ENCODE measurements around the gene BUB1.
A peak's percentile ranks its signal among the peaks of the same experiment; 100 is the strongest.

Gene BUB1

GRCh38 chr2:110670826-110671225 is 7.0 kb downstream of the BUB1 start:
- H3K27ac ChIP-seq (ENCODE audit: low read length) = no peak overlapping the region
- H3K4me3 ChIP-seq (ENCODE audit: low read depth in 1 of 2, low read length in 2 of 2) = no peak overlapping the region
- no peaks in the 10 kb centered on the region for H3K36me3 ChIP-seq (ENCODE audit: control insufficient read depth in 1 of 2, insufficient read depth in 2 of 2, low read length in 2 of 2)
- no peaks in the 10 kb centered on the region for H3K27me3 ChIP-seq (ENCODE audit: low read depth, low read length)
- peaks cover 0 to 4% of the 10 kb centered on the region in 2 donors for H3K4me1 ChIP-seq (ENCODE audit: control insufficient read depth in 1 of 2, insufficient read depth in 2 of 2, low read length in 2 of 2)
- no peaks in the 10 kb centered on the region for H3K9me3 ChIP-seq (ENCODE audit: control insufficient read depth in 1 of 2, low read length in 2 of 2)

- H3K9me3 ChIP-seq (ENCODE audit: control insufficient read depth in 1 of 2, low read length in 2 of 2) = no peaks in the 10 kb centered on the region
- H3K4me3 ChIP-seq (ENCODE audit: low read depth in 1 of 2, low read length in 2 of 2) = no peak overlapping the region
- no peaks in the 10 kb centered on the region for H3K27me3 ChIP-seq (ENCODE audit: low read depth, low read length)
- peaks cover 0 to 4% of the 10 kb centered on the region in 2 donors for H3K4me1 ChIP-seq (ENCODE audit: control insufficient read depth in 1 of 2, insufficient read depth in 2 of 2, low read length in 2 of 2)
- no peak overlapping the region for H3K27ac ChIP-seq (ENCODE audit: low read length)
- H3K36me3 ChIP-seq (ENCODE audit: control insufficient read depth in 1 of 2, insufficient read depth in 2 of 2, low read length in 2 of 2) = no peaks in the 10 kb centered on the region
Observed at GRCh38 chr2:110669079-110669478, 8.8 kb downstream of the BUB1 start.

- H3K4me1 ChIP-seq (ENCODE audit: control insufficient read depth in 1 of 2, insufficient read depth in 2 of 2, low read length in 2 of 2) = peaks cover 0 to 4% of the 10 kb centered on the region in 2 donors
- H3K4me3 ChIP-seq (ENCODE audit: low read depth in 1 of 2, low read length in 2 of 2) = no peak overlapping the region
- H3K27me3 ChIP-seq (ENCODE audit: low read depth, low read length) = no peaks in the 10 kb centered on the region
- H3K9me3 ChIP-seq (ENCODE audit: control insufficient read depth in 1 of 2, low read length in 2 of 2) = no peaks in the 10 kb centered on the region
- no peaks in the 10 kb centered on the region for H3K36me3 ChIP-seq (ENCODE audit: control insufficient read depth in 1 of 2, insufficient read depth in 2 of 2, low read length in 2 of 2)
- no peak overlapping the region for H3K27ac ChIP-seq (ENCODE audit: low read length)
Observed at GRCh38 chr2:110667071-110667470, 10.8 kb downstream of the BUB1 start.

- H3K9me3 ChIP-seq (ENCODE audit: control insufficient read depth in 1 of 2, low read length in 2 of 2) = no peaks in the 10 kb centered on the region
- no peaks in the 10 kb centered on the region for H3K27me3 ChIP-seq (ENCODE audit: low read depth, low read length)
- H3K27ac ChIP-seq (ENCODE audit: low read length) = no peak overlapping the region
- no peak overlapping the region for H3K4me3 ChIP-seq (ENCODE audit: low read depth in 1 of 2, low read length in 2 of 2)
- H3K36me3 ChIP-seq (ENCODE audit: control insufficient read depth in 1 of 2, insufficient read depth in 2 of 2, low read length in 2 of 2) = no peaks in the 10 kb centered on the region
- peaks cover 0 to 4% of the 10 kb centered on the region in 2 donors for H3K4me1 ChIP-seq (ENCODE audit: control insufficient read depth in 1 of 2, insufficient read depth in 2 of 2, low read length in 2 of 2)
Observed at GRCh38 chr2:110664135-110664534, 13.7 kb downstream of the BUB1 start.

- Histone ChIP-seq H3K27me3 (ENCODE audit: low read depth, low read length) (no peaks in the 10 kb centered on the region), H3K4me1 (ENCODE audit: control insufficient read depth in 1 of 2, insufficient read depth in 2 of 2, low read length in 2 of 2) (peaks cover 0 to 4% of the 10 kb centered on the region in 2 donors), H3K27ac (ENCODE audit: low read length) (no peak overlapping the region), H3K9me3 (ENCODE audit: control insufficient read depth in 1 of 2, low read length in 2 of 2) (no peaks in the 10 kb centered on the region), H3K4me3 (ENCODE audit: low read depth in 1 of 2, low read length in 2 of 2) (no peak overlapping the region), H3K36me3 (ENCODE audit: control insufficient read depth in 1 of 2, insufficient read depth in 2 of 2, low read length in 2 of 2) (no peaks in the 10 kb centered on the region)
Observed at GRCh38 chr2:110662560-110662959, 15.3 kb downstream of the BUB1 start.

- no peaks in the 10 kb centered on the region for H3K4me1 ChIP-seq (ENCODE audit: control insufficient read depth in 1 of 2, insufficient read depth in 2 of 2, low read length in 2 of 2)
- H3K36me3 ChIP-seq (ENCODE audit: control insufficient read depth in 1 of 2, insufficient read depth in 2 of 2, low read length in 2 of 2) = no peaks in the 10 kb centered on the region
- H3K9me3 ChIP-seq (ENCODE audit: control insufficient read depth in 1 of 2, low read length in 2 of 2) = no peaks in the 10 kb centered on the region
- H3K27ac ChIP-seq (ENCODE audit: low read length) = no peak overlapping the region
- H3K27me3 ChIP-seq (ENCODE audit: low read depth, low read length) = no peaks in the 10 kb centered on the region
- no peak overlapping the region for H3K4me3 ChIP-seq (ENCODE audit: low read depth in 1 of 2, low read length in 2 of 2)
Observed at GRCh38 chr2:110660558-110660957, 17.3 kb downstream of the BUB1 start.

- no peak overlapping the region for H3K27ac ChIP-seq (ENCODE audit: low read length)
- no peak overlapping the region for H3K4me3 ChIP-seq (ENCODE audit: low read depth in 1 of 2, low read length in 2 of 2)
- no peaks in the 10 kb centered on the region for H3K27me3 ChIP-seq (ENCODE audit: low read depth, low read length)
- H3K9me3 ChIP-seq (ENCODE audit: control insufficient read depth in 1 of 2, low read length in 2 of 2) = no peaks in the 10 kb centered on the region
- no peaks in the 10 kb centered on the region for H3K36me3 ChIP-seq (ENCODE audit: control insufficient read depth in 1 of 2, insufficient read depth in 2 of 2, low read length in 2 of 2)
- no peaks in the 10 kb centered on the region for H3K4me1 ChIP-seq (ENCODE audit: control insufficient read depth in 1 of 2, insufficient read depth in 2 of 2, low read length in 2 of 2)
Observed at GRCh38 chr2:110659248-110659647, 18.6 kb downstream of the BUB1 start.

GRCh38 chr2:110657724-110658305 is 20.0 kb downstream of the BUB1 start:
- H3K4me3 ChIP-seq (ENCODE audit: low read depth in 1 of 2, low read length in 2 of 2) = no peak overlapping the region
- no peaks in the 10 kb centered on the region for H3K27me3 ChIP-seq (ENCODE audit: low read depth, low read length)
- peak overlapping the region; percentile 17 for H3K27ac ChIP-seq (ENCODE audit: low read length)
- no peaks in the 10 kb centered on the region for H3K9me3 ChIP-seq (ENCODE audit: control insufficient read depth in 1 of 2, low read length in 2 of 2)
- H3K36me3 ChIP-seq (ENCODE audit: control insufficient read depth in 1 of 2, insufficient read depth in 2 of 2, low read length in 2 of 2) = no peaks in the 10 kb centered on the region
- no peaks in the 10 kb centered on the region for H3K4me1 ChIP-seq (ENCODE audit: control insufficient read depth in 1 of 2, insufficient read depth in 2 of 2, low read length in 2 of 2)

GRCh38 chr2:110655701-110656100 is 22.2 kb downstream of the BUB1 start:
- no peak overlapping the region for H3K4me3 ChIP-seq (ENCODE audit: low read depth in 1 of 2, low read length in 2 of 2)
- H3K4me1 ChIP-seq (ENCODE audit: control insufficient read depth in 1 of 2, insufficient read depth in 2 of 2, low read length in 2 of 2) = no peaks in the 10 kb centered on the region
- no peaks in the 10 kb centered on the region for H3K27me3 ChIP-seq (ENCODE audit: low read depth, low read length)
- H3K9me3 ChIP-seq (ENCODE audit: control insufficient read depth in 1 of 2, low read length in 2 of 2) = no peaks in the 10 kb centered on the region
- no peak overlapping the region for H3K27ac ChIP-seq (ENCODE audit: low read length)
- H3K36me3 ChIP-seq (ENCODE audit: control insufficient read depth in 1 of 2, insufficient read depth in 2 of 2, low read length in 2 of 2) = no peaks in the 10 kb centered on the region

GRCh38 chr2:110653861-110654260 is 24.0 kb downstream of the BUB1 start:
- Histone ChIP-seq H3K27me3 (ENCODE audit: low read depth, low read length) (no peaks in the 10 kb centered on the region), H3K4me3 (ENCODE audit: low read depth in 1 of 2, low read length in 2 of 2) (no peak overlapping the region), H3K4me1 (ENCODE audit: control insufficient read depth in 1 of 2, insufficient read depth in 2 of 2, low read length in 2 of 2) (no peaks in the 10 kb centered on the region), H3K36me3 (ENCODE audit: control insufficient read depth in 1 of 2, insufficient read depth in 2 of 2, low read length in 2 of 2) (no peaks in the 10 kb centered on the region), H3K9me3 (ENCODE audit: control insufficient read depth in 1 of 2, low read length in 2 of 2) (no peaks in the 10 kb centered on the region), H3K27ac (ENCODE audit: low read length) (no peak overlapping the region)

GRCh38 chr2:110650346-110650745 is 27.5 kb downstream of the BUB1 start:
- H3K4me1 ChIP-seq (ENCODE audit: control insufficient read depth in 1 of 2, insufficient read depth in 2 of 2, low read length in 2 of 2) = no peaks in the 10 kb centered on the region
- H3K27ac ChIP-seq (ENCODE audit: low read length) = no peak overlapping the region
- no peak overlapping the region for H3K4me3 ChIP-seq (ENCODE audit: low read depth in 1 of 2, low read length in 2 of 2)
- no peaks in the 10 kb centered on the region for H3K9me3 ChIP-seq (ENCODE audit: control insufficient read depth in 1 of 2, low read length in 2 of 2)
- no peaks in the 10 kb centered on the region for H3K36me3 ChIP-seq (ENCODE audit: control insufficient read depth in 1 of 2, insufficient read depth in 2 of 2, low read length in 2 of 2)
- no peaks in the 10 kb centered on the region for H3K27me3 ChIP-seq (ENCODE audit: low read depth, low read length)

- Histone ChIP-seq H3K4me3 (ENCODE audit: low read depth in 1 of 2, low read length in 2 of 2) (no peak overlapping the region), H3K9me3 (ENCODE audit: control insufficient read depth in 1 of 2, low read length in 2 of 2) (no peaks in the 10 kb centered on the region), H3K4me1 (ENCODE audit: control insufficient read depth in 1 of 2, insufficient read depth in 2 of 2, low read length in 2 of 2) (no peaks in the 10 kb centered on the region), H3K36me3 (ENCODE audit: control insufficient read depth in 1 of 2, insufficient read depth in 2 of 2, low read length in 2 of 2) (no peaks in the 10 kb centered on the region), H3K27ac (ENCODE audit: low read length) (no peak overlapping the region), H3K27me3 (ENCODE audit: low read depth, low read length) (no peaks in the 10 kb centered on the region)
Observed at GRCh38 chr2:110647777-110648176, 30.1 kb downstream of the BUB1 start.

All from muscle layer of duodenum (tissue), 2 donors.